H9 (cell line): ENCODE data around the gene ARHGAP26. TPM values are rescaled to one million over a fixed set of nuclear protein-coding genes. Genes with fewer than 3 reads are reported as not detected.

Experiments used
- DNase-seq: peaks from one replicate; pipeline ENCODE4 v3.0.0-alpha.2; 2017
- H2AFZ ChIP-seq: one replicate; pipeline ENCODE4 v1.6.1; 2013; ENCODE audit warnings: mild to moderate bottlenecking, low read length, control low read depth, moderate library complexity
- H2AK5ac ChIP-seq: 2 replicates; pipeline ENCODE4 v1.6.1; 2013; ENCODE audit warnings: low read length, control low read depth, mixed read lengths; ENCODE audit not compliant: insufficient read length
- H2BK120ac ChIP-seq: one replicate; pipeline ENCODE4 v1.6.1; 2013; ENCODE audit warnings: low read depth, mild to moderate bottlenecking, low read length, control low read depth, inconsistent platforms; ENCODE audit not compliant: poor library complexity, severe bottlenecking
- H2BK12ac ChIP-seq: 2 replicates; pipeline ENCODE4 v1.6.1; 2013; ENCODE audit warnings: low read length, control low read depth, mixed read lengths, low read depth; ENCODE audit not compliant: insufficient read length
- H2BK15ac ChIP-seq: 2 replicates; pipeline ENCODE4 v1.6.1; 2013; ENCODE audit warnings: low read depth, low read length, control low read depth
- H2BK20ac ChIP-seq: one replicate; pipeline ENCODE4 v1.6.1; 2013; ENCODE audit warnings: low read depth, mild to moderate bottlenecking, low read length, control low read depth, inconsistent platforms; ENCODE audit not compliant: poor library complexity, severe bottlenecking
- H2BK5ac ChIP-seq: 2 replicates; pipeline ENCODE4 v1.6.1; 2013; ENCODE audit warnings: low read length, control low read depth, mixed read lengths; ENCODE audit not compliant: insufficient read length
- H3K14ac ChIP-seq: 2 replicates; pipeline ENCODE4 v1.6.1; 2013; ENCODE audit warnings: low read length, control low read depth; ENCODE audit not compliant: insufficient read depth
- H3K18ac ChIP-seq: 2 replicates; pipeline ENCODE4 v1.6.1; 2013; ENCODE audit warnings: low read depth, mild to moderate bottlenecking, mixed read lengths, low read length, control low read depth; ENCODE audit not compliant: insufficient read length
- H3K23ac ChIP-seq: 2 replicates; pipeline ENCODE4 v1.6.1; 2013; ENCODE audit warnings: low read length, control low read depth, mixed read lengths, low read depth; ENCODE audit not compliant: insufficient read length
- H3K23me2 ChIP-seq: 2 replicates; pipeline ENCODE4 v1.6.1; 2013; ENCODE audit warnings: low read depth, mild to moderate bottlenecking, mixed read lengths, low read length, control low read depth; ENCODE audit not compliant: insufficient read length, poor library complexity, severe bottlenecking
- H3K27ac ChIP-seq: 2 replicates; pipeline ENCODE4 v1.5.1; 2013; ENCODE audit warnings: low read length, control low read depth, mixed read lengths, low read depth; ENCODE audit not compliant: insufficient read length
- H3K27me3 ChIP-seq: 2 replicates; pipeline ENCODE4 v1.6.1; 2013; ENCODE audit warnings: low read length, control low read depth, inconsistent platforms; ENCODE audit not compliant: insufficient read depth
- H3K4ac ChIP-seq: 2 replicates; pipeline ENCODE4 v1.6.1; 2013; ENCODE audit warnings: low read depth, mild to moderate bottlenecking, control low read depth, inconsistent platforms, low read length, moderate library complexity
- H3K4me1 ChIP-seq: 2 replicates; pipeline ENCODE4 v1.6.1; 2013; ENCODE audit warnings: low read length, control low read depth, inconsistent platforms; ENCODE audit not compliant: insufficient read depth
- H3K4me2 ChIP-seq: 2 replicates; pipeline ENCODE4 v1.6.1; 2013; ENCODE audit warnings: low read length, control low read depth, mixed read lengths; ENCODE audit not compliant: insufficient read length, insufficient read depth
- H3K56ac ChIP-seq: 2 replicates; pipeline ENCODE4 v1.6.1; 2013; ENCODE audit warnings: low read depth, mild to moderate bottlenecking, mixed read lengths, low read length, control low read depth; ENCODE audit not compliant: insufficient read length
- H3K79me1 ChIP-seq: 2 replicates; pipeline ENCODE4 v1.6.1; 2013; ENCODE audit warnings: low read depth, mild to moderate bottlenecking, moderate library complexity, low read length, control low read depth, inconsistent platforms; ENCODE audit not compliant: insufficient read depth, poor library complexity, severe bottlenecking
- H3K79me2 ChIP-seq: 2 replicates; pipeline ENCODE4 v1.6.1; 2013; ENCODE audit warnings: low read length, control low read depth, inconsistent platforms; ENCODE audit not compliant: insufficient read depth
- H3K9ac ChIP-seq: 2 replicates; pipeline ENCODE4 v1.6.1; 2013; ENCODE audit warnings: low read length, control low read depth, mixed read lengths; ENCODE audit not compliant: insufficient read length; ENCODE audit errors: extremely low read depth
- H3K9me3 ChIP-seq: one replicate; pipeline ENCODE4 v1.6.1; 2013; ENCODE audit warnings: low read depth, low read length, inconsistent platforms; ENCODE audit not compliant: control insufficient read depth
- H3T11ph ChIP-seq: one replicate; pipeline ENCODE4 v1.6.1; 2013; ENCODE audit warnings: mild to moderate bottlenecking, low read length, control low read depth, inconsistent platforms
- H4K20me1 ChIP-seq: one replicate; pipeline ENCODE4 v1.6.1; 2013; ENCODE audit not compliant: control insufficient read depth, insufficient read length, insufficient read depth
- H4K5ac ChIP-seq: 2 replicates; pipeline ENCODE4 v1.6.1; 2013; ENCODE audit warnings: low read depth, mild to moderate bottlenecking, mixed read lengths, low read length, control low read depth; ENCODE audit not compliant: insufficient read length
- H4K8ac ChIP-seq: replicated peaks from 2 replicates; pipeline ENCODE4 v1.6.1; 2013; ENCODE audit warnings: low read length, control low read depth, mixed read lengths, low read depth; ENCODE audit not compliant: insufficient read length
- H4K91ac ChIP-seq: 2 replicates; pipeline ENCODE4 v1.6.1; 2013; ENCODE audit warnings: low read depth, mild to moderate bottlenecking, moderate library complexity, mixed read lengths, low read length, control low read depth; ENCODE audit not compliant: insufficient read length
- H3K27ac Mint-ChIP-seq, 3 experiments: 2 replicates in 2 of 3; 3 replicates in 1 of 3; pipeline ENCODE4 v1.8.0; 2020 to 2021; ENCODE audit warnings: mixed read lengths in 3 of 3, mild to moderate bottlenecking in 1 of 3, moderate library complexity in 1 of 3
- H3K27me3 Mint-ChIP-seq: 2 replicates; pipeline ENCODE4 v1.8.0; 2021; ENCODE audit warnings: low read depth, mild to moderate bottlenecking, moderate library complexity, mixed read lengths
- H3K36me3 Mint-ChIP-seq, 3 experiments: 2 replicates in 2 of 3; 3 replicates in 1 of 3; pipeline ENCODE4 v1.8.0; 2020 to 2021; ENCODE audit warnings: low read depth in 3 of 3, mixed read lengths in 3 of 3; ENCODE audit not compliant: insufficient read depth in 1 of 3
- H3K4me1 Mint-ChIP-seq, 2 experiments: 2 replicates each; pipeline ENCODE4 v1.8.0; 2020; ENCODE audit warnings: mixed read lengths in 2 of 2
- H3K4me3 Mint-ChIP-seq, 2 experiments: 2 replicates in 1 of 2; 3 replicates in 1 of 2; pipeline ENCODE4 v1.8.0; 2020 to 2021; ENCODE audit warnings: mild to moderate bottlenecking in 2 of 2, mixed read lengths in 2 of 2, moderate library complexity in 1 of 2
- H3K9me3 Mint-ChIP-seq, 2 experiments: 2 replicates in 1 of 2; 3 replicates in 1 of 2; pipeline ENCODE4 v1.8.0; 2020; ENCODE audit warnings: mild to moderate bottlenecking in 2 of 2, mixed read lengths in 2 of 2, moderate library complexity in 1 of 2
- CTCF ChIP-seq: fragments of 200-600 bp; sonication (generic); conservative IDR thresholded peaks from 3 replicates; pipeline ENCODE4 v1.8.0; 2021; ENCODE audit warnings: antibody characterized with exemption, mild to moderate bottlenecking
- WGBS: extraction: QIAGEN DNeasy Blood & Tissue Kit; methylation state at CpG from one replicate; pipeline ENCODE4 v1.1.7; 2013; ENCODE audit warnings: missing lambda C conversion rate, low lambda C conversion rate, mixed read lengths; ENCODE audit not compliant: insufficient read length; ENCODE audit errors: extremely low coverage; 5-methylcytosine and 5-hydroxymethylcytosine counted together
- total RNA-seq: library from RNA; stranded (reverse); gene quantifications from 2 replicates; pipeline ENCODE4 v1.2.1, GENCODE V29; 2021

The ARHGAP26 gene
- total RNA-seq, 1 experiment from 2014 or later: 13.8 TPM

GRCh38 chr5:143065996-143066522 lies 295.9 kb downstream of the ARHGAP26 start:
- no peaks in the 10 kb centered on the region for H3K79me2 ChIP-seq
- H3K4ac ChIP-seq: no peak overlapping the region
- H3K79me1 ChIP-seq: no peaks in the 10 kb centered on the region
- Mint-ChIP-seq H3K4me1 (peaks cover 19 to 21% of the 10 kb centered on the region in 2 experiments), H3K27ac (no peak overlapping the region), H3K27me3 (no peaks in the 10 kb centered on the region; the same call in 1 of the 2 replicates), H3K9me3 (peaks cover 4 to 8% of the 10 kb centered on the region in 2 experiments; a peak in 4 of 5 replicates), H3K4me3 (no peak overlapping the region), H3K36me3 (peaks cover 14 to 23% (median 15%) of the 10 kb centered on the region in 3 experiments)
- no peak overlapping the region for H3K23ac ChIP-seq
- H4K8ac ChIP-seq: no peak overlapping the region
- H3K14ac ChIP-seq: no peak overlapping the region
- H3K27me3 ChIP-seq: no peaks in the 10 kb centered on the region
- no peak overlapping the region for H3K56ac ChIP-seq
- H3K27ac ChIP-seq: no peak overlapping the region
- H3K9me3 ChIP-seq: no peaks in the 10 kb centered on the region
- H3K4me1 ChIP-seq: peaks cover 9% of the 10 kb centered on the region; the same call in 1 of the 2 replicates
- TF ChIP-seq CTCF: no peak
- no peak overlapping the region for H4K5ac ChIP-seq
- no peak overlapping the region for H2AK5ac ChIP-seq
- H2AFZ ChIP-seq: no peak overlapping the region
- no peak overlapping the region for H2BK120ac ChIP-seq
- no peak overlapping the region for H3K9ac ChIP-seq
- WGBS: no CpG with 5 or more reads among the region's 7 CpGs
- H3K4me2 ChIP-seq: no peak overlapping the region
- H2BK5ac ChIP-seq: no peak overlapping the region
- H3K18ac ChIP-seq: no peak overlapping the region
- no peak overlapping the region for H3T11ph ChIP-seq
- H3K23me2 ChIP-seq: no peaks in the 10 kb centered on the region
- H4K20me1 ChIP-seq: no peaks in the 10 kb centered on the region
- no peak overlapping the region for H2BK15ac ChIP-seq
- no peak overlapping the region for H2BK12ac ChIP-seq
- no peak for DNase-seq
- H2BK20ac ChIP-seq: no peak overlapping the region
- H4K91ac ChIP-seq: no peak overlapping the region
